ENCODE results near the gene ITGA1. TPM values are rescaled to one million over a fixed set of nuclear protein-coding genes. Genes with fewer than 3 reads are reported as not detected.

ITGA1 gene
- total RNA-seq, 1 donor from 2014 or later = 10.0 TPM

DNA sequence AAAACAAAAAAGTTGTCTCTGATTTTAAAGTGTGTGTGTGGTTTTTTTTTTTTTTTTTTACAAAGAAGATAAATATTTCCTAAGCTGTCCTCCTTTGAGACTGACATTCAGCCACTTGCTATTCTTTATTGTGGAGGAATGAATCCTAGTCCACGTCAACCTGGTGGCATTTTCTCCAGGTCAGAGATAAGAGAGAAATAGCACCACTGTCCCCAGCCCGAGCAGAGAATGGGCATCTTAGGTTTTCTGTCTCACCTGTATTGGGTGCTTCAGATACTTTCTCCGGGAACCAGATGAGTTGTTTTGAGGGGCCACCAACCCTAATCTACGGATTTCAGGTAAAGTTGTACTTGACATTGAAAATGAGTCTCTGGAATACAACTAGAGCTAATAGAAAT is 202.8 kb downstream of the ITGA1 start:
- DNase-seq (ENCODE audit: low read depth) = no peak
- Histone ChIP-seq H3K27me3 (ENCODE audit: control insufficient read depth, insufficient read depth, low read length) (no peaks in the 10 kb centered on the region), H3K4me3 (ENCODE audit: low read depth, low read length) (peak overlapping the region; percentile 65), H3K36me3 (ENCODE audit: control insufficient read depth, insufficient read depth, low read length) (no peaks in the 10 kb centered on the region)
- TF ChIP-seq, protein P1, sequence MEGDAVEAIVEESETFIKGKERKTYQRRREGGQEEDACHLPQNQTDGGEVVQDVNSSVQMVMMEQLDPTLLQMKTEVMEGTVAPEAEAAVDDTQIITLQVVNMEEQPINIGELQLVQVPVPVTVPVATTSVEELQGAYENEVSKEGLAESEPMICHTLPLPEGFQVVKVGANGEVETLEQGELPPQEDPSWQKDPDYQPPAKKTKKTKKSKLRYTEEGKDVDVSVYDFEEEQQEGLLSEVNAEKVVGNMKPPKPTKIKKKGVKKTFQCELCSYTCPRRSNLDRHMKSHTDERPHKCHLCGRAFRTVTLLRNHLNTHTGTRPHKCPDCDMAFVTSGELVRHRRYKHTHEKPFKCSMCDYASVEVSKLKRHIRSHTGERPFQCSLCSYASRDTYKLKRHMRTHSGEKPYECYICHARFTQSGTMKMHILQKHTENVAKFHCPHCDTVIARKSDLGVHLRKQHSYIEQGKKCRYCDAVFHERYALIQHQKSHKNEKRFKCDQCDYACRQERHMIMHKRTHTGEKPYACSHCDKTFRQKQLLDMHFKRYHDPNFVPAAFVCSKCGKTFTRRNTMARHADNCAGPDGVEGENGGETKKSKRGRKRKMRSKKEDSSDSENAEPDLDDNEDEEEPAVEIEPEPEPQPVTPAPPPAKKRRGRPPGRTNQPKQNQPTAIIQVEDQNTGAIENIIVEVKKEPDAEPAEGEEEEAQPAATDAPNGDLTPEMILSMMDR (IDR thresholded peaks at IDR 0.05; ENCODE audit: insufficient read depth, low read length, poor library complexity, severe bottlenecking) = no peak

DNA sequence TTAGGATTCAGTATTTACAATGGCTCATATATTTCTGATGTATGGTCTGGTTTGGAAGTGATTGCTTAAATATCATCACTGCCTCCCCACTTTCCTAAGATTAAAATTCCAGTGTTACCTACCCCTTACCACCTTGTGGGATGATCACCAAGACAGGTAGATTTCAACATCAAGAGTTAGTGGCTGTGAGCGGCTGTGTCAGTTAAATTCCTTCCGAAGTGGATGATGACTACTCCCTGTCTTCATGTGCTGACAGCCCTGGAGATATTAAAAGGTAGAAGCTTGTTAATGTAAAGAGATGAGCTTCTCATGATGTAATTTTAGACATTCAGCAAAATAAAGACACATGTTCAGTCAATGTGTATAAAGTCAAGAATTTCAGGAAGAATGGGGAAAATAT is 205.7 kb downstream of the ITGA1 start:
- H3K27me3 ChIP-seq (ENCODE audit: control insufficient read depth, insufficient read depth, low read length) = no peaks in the 10 kb centered on the region
- no peak overlapping the region for H3K4me3 ChIP-seq (ENCODE audit: low read depth, low read length)
- DNase-seq (ENCODE audit: low read depth) = no peak
- TF ChIP-seq, protein P1 (IDR thresholded peaks at IDR 0.05; ENCODE audit: insufficient read depth, low read length, poor library complexity, severe bottlenecking) = no peak
- H3K36me3 ChIP-seq (ENCODE audit: control insufficient read depth, insufficient read depth, low read length) = no peaks in the 10 kb centered on the region

DNA sequence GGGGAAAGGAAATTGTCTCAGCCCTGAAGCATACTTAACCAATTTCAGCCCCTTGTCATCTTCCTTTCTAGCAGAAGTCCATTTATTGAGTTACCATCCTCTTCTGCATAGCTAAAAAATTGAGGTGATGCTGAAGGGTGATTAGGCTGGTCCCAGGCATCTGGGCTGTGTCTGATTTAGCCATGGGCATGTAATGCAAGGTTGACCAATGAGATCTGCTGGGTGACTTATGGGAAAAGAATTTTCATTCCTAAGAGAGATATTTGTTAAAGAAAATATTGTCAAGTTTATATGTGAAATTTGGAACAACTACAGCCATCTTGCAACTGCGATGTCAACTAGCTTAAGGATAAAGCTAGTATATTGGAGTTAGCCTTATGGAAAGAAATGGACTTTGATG is 206.6 kb downstream of the ITGA1 start:
- Histone ChIP-seq H3K36me3 (ENCODE audit: control insufficient read depth, insufficient read depth, low read length) (no peaks in the 10 kb centered on the region), H3K27me3 (ENCODE audit: control insufficient read depth, insufficient read depth, low read length) (no peaks in the 10 kb centered on the region), H3K4me3 (ENCODE audit: low read depth, low read length) (no peak overlapping the region)
- TF ChIP-seq, protein P1 (IDR thresholded peaks at IDR 0.05; ENCODE audit: insufficient read depth, low read length, poor library complexity, severe bottlenecking) = no peak
- DNase-seq (ENCODE audit: low read depth) = no peak

DNA sequence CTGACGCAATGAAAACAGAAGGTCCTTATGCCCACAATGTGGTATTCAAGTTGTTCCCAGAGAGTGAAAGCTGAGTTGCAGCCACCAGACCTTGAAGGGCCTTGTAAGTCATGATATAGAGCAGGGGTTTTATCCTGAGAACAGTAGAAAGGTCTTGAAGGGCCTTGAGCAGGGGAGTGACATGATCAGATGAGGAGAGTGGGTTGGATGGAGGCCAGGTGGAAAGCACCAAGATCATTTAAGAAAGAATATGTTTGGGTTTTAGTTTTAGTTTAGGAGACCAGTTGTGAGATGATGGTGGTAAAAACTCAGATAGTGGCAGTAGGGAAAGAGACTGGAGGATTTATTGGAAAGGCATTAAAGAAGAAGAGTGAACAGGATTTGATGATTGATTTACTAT is 207.4 kb downstream of the ITGA1 start:
- Histone ChIP-seq H3K27me3 (ENCODE audit: control insufficient read depth, insufficient read depth, low read length) (no peaks in the 10 kb centered on the region), H3K36me3 (ENCODE audit: control insufficient read depth, insufficient read depth, low read length) (no peaks in the 10 kb centered on the region), H3K4me3 (ENCODE audit: low read depth, low read length) (no peak overlapping the region)
- no peak for DNase-seq (ENCODE audit: low read depth)
- TF ChIP-seq, protein P1 (IDR thresholded peaks at IDR 0.05; ENCODE audit: insufficient read depth, low read length, poor library complexity, severe bottlenecking) = no peak

DNA sequence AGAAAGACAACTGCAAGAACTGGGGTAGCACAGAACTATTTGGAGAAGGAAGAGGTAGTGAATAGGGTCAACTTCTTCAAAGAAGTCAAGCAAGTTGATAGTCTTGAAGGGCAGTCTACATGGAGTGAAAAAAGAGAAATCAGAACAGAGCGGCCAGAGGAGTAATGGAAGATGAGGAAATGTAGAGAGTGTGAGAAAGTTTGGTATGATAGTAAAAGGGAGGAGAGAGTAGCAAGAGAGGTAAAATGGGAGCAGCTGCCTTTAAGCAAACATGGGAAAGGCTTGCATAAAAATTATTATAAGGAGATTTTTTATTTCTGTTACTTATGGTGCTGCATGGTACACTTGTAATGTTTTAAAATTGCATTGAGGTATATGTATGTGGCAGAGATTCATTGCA is 208.2 kb downstream of the ITGA1 start:
- no peaks in the 10 kb centered on the region for H3K27me3 ChIP-seq (ENCODE audit: control insufficient read depth, insufficient read depth, low read length)
- DNase-seq (ENCODE audit: low read depth) = no peak
- H3K36me3 ChIP-seq (ENCODE audit: control insufficient read depth, insufficient read depth, low read length) = no peaks in the 10 kb centered on the region
- TF ChIP-seq, protein P1 (IDR thresholded peaks at IDR 0.05; ENCODE audit: insufficient read depth, low read length, poor library complexity, severe bottlenecking) = no peak
- H3K4me3 ChIP-seq (ENCODE audit: low read depth, low read length) = no peak overlapping the region

DNA sequence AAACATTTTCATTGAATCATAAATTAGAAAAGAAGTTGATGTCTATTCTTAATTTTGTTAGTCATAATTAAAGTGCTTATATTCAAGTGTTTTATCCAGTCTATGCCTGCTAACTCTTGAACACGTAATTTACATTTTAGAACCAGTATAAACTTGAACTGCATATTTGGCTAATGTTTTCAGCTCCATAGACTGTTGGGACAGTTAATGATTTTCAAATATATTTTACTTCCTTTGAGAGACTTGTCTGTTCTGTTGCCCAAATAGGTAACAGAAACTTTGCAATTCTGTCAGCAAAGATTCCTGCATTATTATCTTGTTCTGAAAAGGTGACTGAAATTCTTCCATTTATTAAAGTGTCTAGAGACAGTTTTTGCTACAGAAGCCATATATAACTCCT is 209.3 kb downstream of the ITGA1 start:
- Histone ChIP-seq H3K36me3 (ENCODE audit: control insufficient read depth, insufficient read depth, low read length) (no peaks in the 10 kb centered on the region), H3K27me3 (ENCODE audit: control insufficient read depth, insufficient read depth, low read length) (no peaks in the 10 kb centered on the region), H3K4me3 (ENCODE audit: low read depth, low read length) (no peak overlapping the region)
- TF ChIP-seq, protein P1 (IDR thresholded peaks at IDR 0.05; ENCODE audit: insufficient read depth, low read length, poor library complexity, severe bottlenecking) = no peak
- no peak for DNase-seq (ENCODE audit: low read depth)
